ENCODE measurements around the gene TBL1XR1. TPM values are rescaled to one million over a fixed set of nuclear protein-coding genes. Genes with fewer than 3 reads are reported as not detected.

Gene TBL1XR1
- 153 and 161 TPM in 2 replicates for total RNA-seq (2014; rRNA removed; shearing (Covaris generic))

- DNase-seq: peak; percentile 89 to 93
- H3K36me3 ChIP-seq: peaks cover 3% of the 10 kb centered on the region; the same call in 1 of the 2 replicates
- H3K4me1 ChIP-seq: peaks cover 7% of the 10 kb centered on the region; the same call in 1 of the 2 replicates
- no peaks in the 10 kb centered on the region for H3K9me3 ChIP-seq (replicated peaks)
- peak within 1 kb of the TSS; percentile 97 for H3K27ac ChIP-seq
- no peaks in the 10 kb centered on the region for H3K27me3 ChIP-seq
- H3K4me3 ChIP-seq: peak within 1 kb of the TSS; percentile 95
These were observed at the start of gene TBL1XR1 for GRCh38 chr3:177197041-177197726. Gene TBL1XR1, minus strand, starts transcription at chr3:177197482. Its CDS starts 132,505 bp downstream, at chr3:177064977.

- Histone ChIP-seq H3K27ac (no peak overlapping the region), H3K4me1 (peaks cover 4% of the 10 kb centered on the region; the same call in 1 of the 2 replicates), H3K27me3 (no peaks in the 10 kb centered on the region), H3K4me3 (no peak overlapping the region), H3K36me3 (no peaks in the 10 kb centered on the region), H3K9me3 (replicated peaks) (peaks cover 4% of the 10 kb centered on the region; the same call in 1 of the 2 replicates)
- no peak for DNase-seq
These were observed 48.0 kb upstream of the TBL1XR1 start for GRCh38 chr3:177245250-177245649.

DNA sequence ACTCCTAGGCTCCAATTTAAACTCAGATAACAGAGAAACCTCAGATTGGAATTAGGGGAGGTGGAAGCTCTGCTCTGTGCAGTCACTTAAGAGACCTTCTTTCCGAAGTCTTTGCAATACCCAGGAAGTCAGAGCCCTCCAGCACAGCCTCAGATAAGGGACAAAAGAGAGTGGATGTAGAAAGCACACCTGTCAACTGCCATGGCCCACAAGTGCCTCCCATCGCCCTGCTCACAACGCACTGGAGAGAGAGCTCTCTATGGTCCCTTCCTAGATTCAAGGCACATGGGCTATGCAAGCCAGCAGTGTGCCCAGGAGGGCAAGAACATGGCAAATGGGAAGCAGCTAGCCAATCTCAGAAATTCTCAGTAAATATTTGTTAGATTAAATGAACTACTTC is 47.3 kb upstream of the TBL1XR1 start:
- no peak for DNase-seq
- Histone ChIP-seq H3K36me3 (no peaks in the 10 kb centered on the region), H3K4me3 (no peak overlapping the region), H3K27me3 (no peaks in the 10 kb centered on the region), H3K4me1 (peaks cover 4% of the 10 kb centered on the region; the same call in 1 of the 2 replicates), H3K9me3 (replicated peaks) (peaks cover 4% of the 10 kb centered on the region; the same call in 1 of the 2 replicates), H3K27ac (no peak overlapping the region)

GRCh38 chr3:177238686-177239216 is 41.5 kb upstream of the TBL1XR1 start:
- Histone ChIP-seq H3K27ac (no peak overlapping the region), H3K36me3 (no peaks in the 10 kb centered on the region), H3K4me1 (peaks cover 11% of the 10 kb centered on the region; the same call in 1 of the 2 replicates), H3K4me3 (no peak overlapping the region), H3K27me3 (no peaks in the 10 kb centered on the region), H3K9me3 (replicated peaks) (no peaks in the 10 kb centered on the region)
- no peak for DNase-seq

DNA sequence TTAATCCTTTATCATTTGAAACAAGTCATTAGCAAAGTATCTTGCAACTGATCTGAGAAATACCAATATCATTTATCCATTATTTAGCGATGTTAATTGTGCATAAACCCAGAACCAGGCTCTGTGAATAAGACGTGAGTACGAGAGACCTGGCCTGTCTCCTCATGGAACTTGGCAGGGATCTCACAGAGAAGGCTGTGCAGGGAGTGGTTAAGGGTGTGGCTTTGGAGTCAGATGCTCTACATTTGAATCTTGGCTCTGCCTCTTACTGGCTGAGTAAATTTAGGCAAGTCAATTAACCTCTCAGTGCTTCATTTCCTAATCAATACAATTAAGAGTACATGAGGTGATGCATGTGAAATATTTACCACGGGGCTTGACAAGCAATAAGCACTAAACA is 39.9 kb upstream of the TBL1XR1 start:
- no peak overlapping the region for H3K4me3 ChIP-seq
- no peaks in the 10 kb centered on the region for H3K9me3 ChIP-seq (replicated peaks)
- H3K27me3 ChIP-seq: no peaks in the 10 kb centered on the region
- H3K36me3 ChIP-seq: no peaks in the 10 kb centered on the region
- H3K27ac ChIP-seq: no peak overlapping the region
- no peak for DNase-seq
- H3K4me1 ChIP-seq: peaks cover 11% of the 10 kb centered on the region; the same call in 1 of the 2 replicates

GRCh38 chr3:177236704-177237103 is 39.4 kb upstream of the TBL1XR1 start:
- no peaks in the 10 kb centered on the region for H3K36me3 ChIP-seq
- DNase-seq: no peak
- no peak overlapping the region for H3K4me3 ChIP-seq
- H3K27me3 ChIP-seq: no peaks in the 10 kb centered on the region
- H3K4me1 ChIP-seq: peaks cover 10% of the 10 kb centered on the region; the same call in 1 of the 2 replicates
- no peak overlapping the region for H3K27ac ChIP-seq
- no peaks in the 10 kb centered on the region for H3K9me3 ChIP-seq (replicated peaks)

DNA sequence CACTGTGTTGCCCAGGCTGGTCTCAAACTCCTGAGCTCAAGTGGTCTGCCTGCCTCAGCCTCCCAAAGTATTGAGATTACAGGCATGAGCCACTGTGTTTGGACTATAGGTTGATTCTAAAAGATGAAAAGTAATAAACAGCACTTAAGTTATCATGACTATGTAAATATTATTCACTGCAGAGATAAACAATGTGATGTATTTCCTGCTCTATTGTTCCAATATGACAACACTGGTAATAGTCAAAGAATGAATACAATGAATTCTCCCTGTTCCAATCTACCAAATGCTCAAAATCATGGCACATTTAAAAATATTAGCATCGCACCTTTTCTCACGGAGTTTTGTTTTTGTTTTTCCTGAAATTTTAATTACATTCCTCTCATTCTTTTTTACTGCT is 36.8 kb upstream of the TBL1XR1 start:
- no peaks in the 10 kb centered on the region for H3K36me3 ChIP-seq

DNA sequence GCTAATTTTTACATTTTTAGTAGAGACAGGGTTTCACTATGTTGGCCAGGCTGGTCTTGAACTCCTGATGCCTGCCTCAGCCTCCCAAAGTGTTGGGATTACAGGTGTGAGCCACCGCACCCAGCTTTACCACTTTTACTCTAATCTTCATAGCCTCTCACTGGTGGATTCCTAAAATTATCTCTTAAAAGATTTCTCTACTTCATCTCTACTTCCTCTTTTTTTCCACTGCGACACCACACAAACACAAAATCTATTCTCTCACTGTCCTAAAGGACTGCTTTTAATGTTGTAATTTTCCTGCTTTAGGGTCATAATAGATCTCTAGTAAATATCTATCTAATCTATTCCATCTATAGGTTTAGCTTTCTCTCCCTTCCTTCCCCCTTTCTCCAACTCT is 34.0 kb upstream of the TBL1XR1 start:
- no peaks in the 10 kb centered on the region for H3K36me3 ChIP-seq
- no peak overlapping the region for H3K27ac ChIP-seq
- H3K9me3 ChIP-seq (replicated peaks): no peaks in the 10 kb centered on the region
- no peak for DNase-seq
- H3K4me3 ChIP-seq: no peak overlapping the region
- no peaks in the 10 kb centered on the region for H3K4me1 ChIP-seq
- H3K27me3 ChIP-seq: no peaks in the 10 kb centered on the region

More for the DNA sequence above, 36.8 kb upstream of the TBL1XR1 start:
- no peaks in the 10 kb centered on the region for H3K9me3 ChIP-seq (replicated peaks)
- H3K4me1 ChIP-seq: peaks cover 2% of the 10 kb centered on the region; the same call in 1 of the 2 replicates
- no peaks in the 10 kb centered on the region for H3K27me3 ChIP-seq
- no peak overlapping the region for H3K27ac ChIP-seq
- H3K4me3 ChIP-seq: no peak overlapping the region
- DNase-seq: no peak

DNA sequence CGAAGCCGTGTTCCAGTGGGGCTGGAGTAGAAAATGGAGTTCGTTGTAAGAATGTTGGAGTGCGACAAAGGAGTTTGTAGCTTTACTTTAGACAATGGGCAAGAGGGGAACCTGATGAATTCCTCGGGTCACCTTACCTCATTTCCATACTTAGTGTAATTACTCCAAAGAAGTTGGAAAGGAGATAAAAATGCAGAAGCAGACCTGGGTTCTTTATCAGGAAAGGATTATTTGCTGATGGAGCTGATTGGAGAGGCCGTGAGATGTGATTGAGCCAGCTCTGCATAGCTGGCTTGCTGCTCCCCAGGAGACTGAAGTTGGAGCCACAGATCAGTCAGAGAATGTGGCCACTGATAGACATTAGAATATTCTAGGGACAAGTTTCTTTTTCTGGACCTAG is 33.4 kb upstream of the TBL1XR1 start:
- no peaks in the 10 kb centered on the region for H3K4me1 ChIP-seq
- H3K36me3 ChIP-seq: no peaks in the 10 kb centered on the region
- DNase-seq: no peak
- no peaks in the 10 kb centered on the region for H3K27me3 ChIP-seq
- no peaks in the 10 kb centered on the region for H3K9me3 ChIP-seq (replicated peaks)
- H3K4me3 ChIP-seq: no peak overlapping the region
- no peak overlapping the region for H3K27ac ChIP-seq

DNA sequence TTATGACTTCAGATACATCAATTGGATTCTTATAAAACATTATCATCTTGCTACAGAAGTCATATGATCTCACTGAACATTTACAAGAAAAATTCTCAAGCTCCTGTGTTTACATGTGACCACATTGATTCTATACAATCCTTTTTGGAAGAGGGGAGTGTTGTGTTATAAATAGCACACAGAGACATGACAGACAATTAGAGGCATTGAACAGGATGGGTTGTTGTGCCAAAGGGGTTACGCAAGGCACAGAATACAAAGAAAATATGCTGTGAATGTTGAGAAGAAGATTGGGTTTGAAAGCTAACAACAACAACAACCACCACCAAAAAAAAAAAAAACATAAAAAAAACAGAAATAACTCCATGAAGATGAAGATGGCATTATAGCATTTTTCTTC is 32.5 kb upstream of the TBL1XR1 start:
- Histone ChIP-seq H3K36me3 (no peaks in the 10 kb centered on the region), H3K4me3 (no peak overlapping the region), H3K4me1 (no peaks in the 10 kb centered on the region), H3K27me3 (no peaks in the 10 kb centered on the region), H3K27ac (no peak overlapping the region), H3K9me3 (replicated peaks) (no peaks in the 10 kb centered on the region)
- no peak for DNase-seq

DNA sequence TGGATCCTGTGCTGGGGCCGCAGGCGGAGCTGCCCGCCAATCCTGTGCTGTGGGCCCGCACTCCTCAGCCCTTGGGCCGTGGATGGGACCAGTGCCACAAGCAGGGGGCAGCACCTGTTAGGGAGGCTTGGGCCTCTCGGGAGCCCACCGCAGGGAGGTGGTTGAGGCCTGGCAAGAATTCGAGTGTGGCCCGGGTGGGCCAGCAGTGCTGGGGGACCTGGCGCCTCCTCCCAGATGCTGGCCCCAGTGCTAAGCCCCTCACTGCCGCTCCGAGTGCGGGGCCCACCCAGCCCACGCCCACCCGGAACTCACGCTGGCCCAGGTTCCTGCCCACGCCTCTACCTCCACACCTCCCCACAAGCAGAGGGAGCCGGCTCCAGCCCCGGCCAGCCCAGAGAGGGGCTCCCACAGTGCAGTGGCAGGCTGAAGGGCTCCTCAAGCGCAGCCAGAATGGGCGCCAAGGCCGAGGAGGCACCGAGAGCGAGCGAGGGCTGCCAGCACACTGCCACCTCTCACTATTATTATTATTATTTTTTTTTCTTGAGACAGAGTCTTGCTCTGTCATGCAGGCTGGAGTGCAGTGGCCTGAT is 31.4 kb upstream of the TBL1XR1 start:
- DNase-seq: no peak
- Histone ChIP-seq H3K4me1 (no peaks in the 10 kb centered on the region), H3K4me3 (no peak overlapping the region), H3K9me3 (replicated peaks) (no peaks in the 10 kb centered on the region), H3K27ac (no peak overlapping the region), H3K36me3 (no peaks in the 10 kb centered on the region), H3K27me3 (no peaks in the 10 kb centered on the region)

DNA sequence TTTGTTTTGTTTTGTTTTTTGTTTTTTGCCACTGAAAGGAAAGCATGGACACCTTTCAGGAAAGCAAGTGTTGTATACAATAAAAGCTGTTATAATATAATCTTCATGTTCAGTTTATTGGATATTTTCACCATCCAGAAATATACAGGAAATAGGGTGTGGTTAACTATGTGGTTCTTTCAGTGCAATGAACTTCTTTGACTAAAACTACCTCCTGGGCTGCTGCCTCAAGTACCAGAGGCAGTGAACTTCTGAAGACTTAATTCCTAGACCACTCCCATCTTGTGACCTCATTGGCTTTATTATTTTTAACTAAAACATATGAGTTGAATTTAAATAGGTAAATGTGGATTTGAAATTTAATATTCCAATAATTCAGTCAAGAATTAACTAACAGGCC is 27.1 kb upstream of the TBL1XR1 start:
- Histone ChIP-seq H3K27me3 (no peaks in the 10 kb centered on the region), H3K27ac (no peak overlapping the region), H3K4me3 (no peak overlapping the region), H3K9me3 (replicated peaks) (no peaks in the 10 kb centered on the region), H3K36me3 (no peaks in the 10 kb centered on the region), H3K4me1 (no peaks in the 10 kb centered on the region)
- no peak for DNase-seq

GRCh38 chr3:177221744-177222143 is 24.5 kb upstream of the TBL1XR1 start:
- H3K27ac ChIP-seq: no peak overlapping the region
- no peak for DNase-seq
- H3K4me3 ChIP-seq: no peak overlapping the region
- no peaks in the 10 kb centered on the region for H3K36me3 ChIP-seq
- H3K4me1 ChIP-seq: no peaks in the 10 kb centered on the region
- no peaks in the 10 kb centered on the region for H3K27me3 ChIP-seq
- no peaks in the 10 kb centered on the region for H3K9me3 ChIP-seq (replicated peaks)

- DNase-seq: no peak
These were observed 23.1 kb upstream of the TBL1XR1 start for GRCh38 chr3:177220136-177220974.

More at GRCh38 chr3:177220136-177220974, 23.1 kb upstream of the TBL1XR1 start:
- Histone ChIP-seq H3K36me3 (no peaks in the 10 kb centered on the region), H3K9me3 (replicated peaks) (no peaks in the 10 kb centered on the region), H3K27ac (no peak overlapping the region), H3K4me3 (no peak overlapping the region), H3K4me1 (no peaks in the 10 kb centered on the region), H3K27me3 (no peaks in the 10 kb centered on the region)

All from SJCRH30 (cell line).